Ureter (tissue), 1 donor: ENCODE results near the gene GDAP1L1. TPM values are rescaled to one million over a fixed set of nuclear protein-coding genes. Genes with fewer than 3 reads are reported as not detected.
"Not testable (repeated sequence)": the region's sequence is repeated elsewhere in the genome, so short reads cannot be mapped to it uniquely, and the experiment has no call there.

ENCODE experiments used
- DNase-seq: peaks from one replicate; pipeline ENCODE4 v3.0.0-alpha.2; 2020; ENCODE audit warnings: low spot score
- total RNA-seq: library from RNA; stranded (reverse); gene quantifications from one replicate; pipeline ENCODE4 v1.2.4, GENCODE V29; 2023
- donor health status: DM: yes; HTN: yes; CAD: no.

Gene GDAP1L1
- total RNA-seq, 1 donor from 2014 or later, result not detected

GRCh38 chr20:44219791-44220190 lies 27.3 kb upstream of the GDAP1L1 start:
- no peak for DNase-seq

- DNase-seq, result no peak
Measured at GRCh38 chr20:44221368-44221954, 25.6 kb upstream of the GDAP1L1 start.

GRCh38 chr20:44222027-44222426 lies 25.1 kb upstream of the GDAP1L1 start:
- no peak for DNase-seq

- DNase-seq, result no peak
Measured at GRCh38 chr20:44222633-44223368, 24.3 kb upstream of the GDAP1L1 start.

- DNase-seq, result no peak
Measured at GRCh38 chr20:44223721-44224120, 23.4 kb upstream of the GDAP1L1 start.

GRCh38 chr20:44224637-44225036 lies 22.5 kb upstream of the GDAP1L1 start:
- DNase-seq, result no peak

- DNase-seq, result no peak
Measured at GRCh38 chr20:44228465-44229258, 18.4 kb upstream of the GDAP1L1 start.

GRCh38 chr20:44231193-44231592 lies 15.9 kb upstream of the GDAP1L1 start:
- DNase-seq, result no peak

GRCh38 chr20:44231713-44232468 lies 15.2 kb upstream of the GDAP1L1 start:
- no peak for DNase-seq

- not testable (repeated sequence) for DNase-seq
Measured at GRCh38 chr20:44232469-44232856, 14.6 kb upstream of the GDAP1L1 start.

GRCh38 chr20:44233436-44234016 lies 13.6 kb upstream of the GDAP1L1 start:
- DNase-seq, result no peak

- DNase-seq, result no peak
Measured at GRCh38 chr20:44234566-44235317, 12.4 kb upstream of the GDAP1L1 start.

GRCh38 chr20:44235702-44236101 lies 11.4 kb upstream of the GDAP1L1 start:
- no peak for DNase-seq

- not testable (repeated sequence) for DNase-seq
Measured at GRCh38 chr20:44236840-44237239, 10.3 kb upstream of the GDAP1L1 start.

- no peak for DNase-seq
Measured at GRCh38 chr20:44241796-44242195, 5.3 kb upstream of the GDAP1L1 start.

- DNase-seq, result no peak
Measured at GRCh38 chr20:44245977-44246376, 1.1 kb upstream of the GDAP1L1 start.

- DNase-seq, result no peak
Measured at GRCh38 chr20:44247586-44248409, 690 bp downstream of the GDAP1L1 start.

- no peak for DNase-seq
Measured at GRCh38 chr20:44248410-44248759, 1.3 kb downstream of the GDAP1L1 start.

- no peak for DNase-seq
Measured at GRCh38 chr20:44251284-44251683, 4.2 kb downstream of the GDAP1L1 start.

GRCh38 chr20:44253528-44253927 lies 6.4 kb downstream of the GDAP1L1 start:
- no peak for DNase-seq
